Activated naive CD8-positive, alpha-beta T cell treated with anti-CD3 and anti-CD28 coated beads, Interleukin-2, amount 10 ng/mL, durations not matched to agents 7 days and 5 days (primary cell): ENCODE results near the gene IGSF22. TPM values are rescaled to one million over a fixed set of nuclear protein-coding genes. Genes with fewer than 3 reads are reported as not detected.
A peak's percentile ranks its signal among the peaks of the same experiment; 100 is the strongest.
"Not testable (repeated sequence)": the region's sequence is repeated elsewhere in the genome, so short reads cannot be mapped to it uniquely, and the experiment has no call there.

Experiments used
- ATAC-seq: fragments of 150-1000 bp; cut with Tn5 transposase; one replicate; pipeline ENCODE4 v1.10.0; 2021; ENCODE audit warnings: low read depth, moderate library complexity
- POLR2A ChIA-PET: fragments of 350-600 bp; sonication (Branson Sonifier 250); formaldehyde crosslinking; loops from one replicate; lab custom pipeline; 2021; ENCODE audit warnings: antibody characterized with exemption; lab: Charles Lee
- DNase-seq: peaks from one replicate; pipeline ENCODE4 v3.0.0; 2021
- H3K27ac Mint-ChIP-seq: one replicate; pipeline ENCODE4 v1.8.0; 2022; ENCODE audit warnings: mild to moderate bottlenecking, mixed read lengths
- H3K27me3 Mint-ChIP-seq: one replicate; pipeline ENCODE4 v1.8.0; 2022; ENCODE audit warnings: mild to moderate bottlenecking, moderate library complexity, mixed read lengths
- H3K36me3 Mint-ChIP-seq: one replicate; pipeline ENCODE4 v1.8.0; 2021; ENCODE audit warnings: mild to moderate bottlenecking, mixed read lengths
- H3K4me1 Mint-ChIP-seq: one replicate; pipeline ENCODE4 v1.8.0; 2021; ENCODE audit warnings: mixed read lengths
- H3K4me3 Mint-ChIP-seq: one replicate; pipeline ENCODE4 v1.8.0; 2022; ENCODE audit warnings: mild to moderate bottlenecking, moderate library complexity, mixed read lengths
- H3K9me3 Mint-ChIP-seq: one replicate; pipeline ENCODE4 v1.8.0; 2021; ENCODE audit warnings: mixed read lengths
- total RNA-seq, 2 experiments: library from RNA; stranded (reverse); gene quantifications; one replicate each; pipeline ENCODE4 v1.2.3, GENCODE V29; 2021

Gene IGSF22
- total RNA-seq, 2 experiments from 2014 or later: 2.5 TPM

DNA sequence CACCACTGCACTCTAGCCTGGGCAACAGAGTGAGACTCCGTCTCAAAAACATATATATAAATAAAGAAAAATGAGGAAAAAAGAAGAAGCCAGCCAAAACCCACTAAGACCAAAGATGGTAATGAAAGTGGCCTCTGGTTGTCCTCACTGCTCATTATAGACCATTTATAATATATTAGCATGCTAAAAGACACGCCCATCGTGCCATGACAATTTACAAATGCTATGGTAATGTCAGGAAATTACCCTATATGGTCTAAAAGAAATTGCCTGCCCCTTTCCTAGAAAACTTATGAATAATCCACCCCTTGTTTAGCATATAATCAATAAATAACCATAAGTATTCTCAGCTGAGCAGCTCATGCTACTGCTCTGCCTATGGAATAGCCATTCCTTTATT is 43.5 kb downstream of the IGSF22 start:
- Mint-ChIP-seq H3K4me3 (no peak overlapping the region), H3K9me3 (no peaks in the 10 kb centered on the region), H3K27me3 (peaks cover 8% of the 10 kb centered on the region), H3K36me3 (peaks cover 2% of the 10 kb centered on the region), H3K4me1 (peaks cover 10% of the 10 kb centered on the region), H3K27ac (no peak overlapping the region)
- DNase-seq (no peak), ATAC-seq (no peak)
- POLR2A ChIA-PET: no interaction called here

GRCh38 chr11:18681949-18682348 is 44.0 kb downstream of the IGSF22 start:
- POLR2A ChIA-PET, H3K36me3 Mint-ChIP-seq, H3K9me3 Mint-ChIP-seq, ATAC-seq, DNase-seq, H3K27me3 Mint-ChIP-seq, H3K4me3 Mint-ChIP-seq, H3K27ac Mint-ChIP-seq: not testable (repeated sequence)
- peaks cover 11% of the 10 kb centered on the region for H3K4me1 Mint-ChIP-seq

- POLR2A ChIA-PET: interaction anchor here (1.3 kb wide), 1 partner anchor 21 kb away, joined by 4 read pairs; the partner anchor contains the start of gene TMEM86A
- peak overlapping the region; percentile 28 for H3K4me3 Mint-ChIP-seq
- H3K4me1 Mint-ChIP-seq: peaks cover 23% of the 10 kb centered on the region
- peaks cover 2% of the 10 kb centered on the region for H3K9me3 Mint-ChIP-seq
- peak overlapping the region; percentile 9 for H3K27ac Mint-ChIP-seq
- no peak for DNase-seq
- no peaks in the 10 kb centered on the region for H3K36me3 Mint-ChIP-seq
- peaks cover 1% of the 10 kb centered on the region for H3K27me3 Mint-ChIP-seq
- peak; percentile 74 for ATAC-seq
These were observed 48.4 kb downstream of the IGSF22 start for GRCh38 chr11:18677560-18677959.

GRCh38 chr11:18676803-18677202 is 49.2 kb downstream of the IGSF22 start:
- H3K4me3 Mint-ChIP-seq: no peak overlapping the region
- POLR2A ChIA-PET: interaction anchor here (0.6 to 1.3 kb wide), 2 partner anchors 22 to 139 kb away, joined by 4 read pairs; partner anchors contain the start of gene TMEM86A
- ATAC-seq: no peak
- peaks cover 1% of the 10 kb centered on the region for H3K27me3 Mint-ChIP-seq
- H3K9me3 Mint-ChIP-seq: peaks cover 2% of the 10 kb centered on the region
- no peak for DNase-seq
- peaks cover 26% of the 10 kb centered on the region for H3K4me1 Mint-ChIP-seq
- H3K27ac Mint-ChIP-seq: no peak overlapping the region
- no peaks in the 10 kb centered on the region for H3K36me3 Mint-ChIP-seq

GRCh38 chr11:18672209-18672608 is 53.8 kb downstream of the IGSF22 start:
- not testable (repeated sequence) for H3K9me3 Mint-ChIP-seq, H3K36me3 Mint-ChIP-seq, H3K27me3 Mint-ChIP-seq
- Mint-ChIP-seq H3K27ac (peak overlapping the region; percentile 97), H3K4me3 (peak overlapping the region; percentile 81), H3K4me1 (peaks cover 39% of the 10 kb centered on the region)
- ATAC-seq (peak; percentile 84), DNase-seq (peak; percentile 45)
- POLR2A ChIA-PET: interaction anchor here (1.2 kb wide), 1 partner anchor 39 kb away, joined by 8 read pairs; the partner anchor contains the start of gene SPTY2D1

- Mint-ChIP-seq H3K9me3 (peaks cover 3% of the 10 kb centered on the region), H3K4me1 (peaks cover 35% of the 10 kb centered on the region), H3K27ac (peak overlapping the region; percentile 62), H3K4me3 (peak overlapping the region; percentile 2), H3K27me3 (no peaks in the 10 kb centered on the region), H3K36me3 (no peaks in the 10 kb centered on the region)
- no peak for ATAC-seq
- no peak for DNase-seq
- POLR2A ChIA-PET: interaction anchor here (1.2 kb wide), 1 partner anchor 38 kb away, joined by 8 read pairs; the partner anchor contains the start of gene SPTY2D1
These were observed 54.7 kb downstream of the IGSF22 start for GRCh38 chr11:18671246-18671645.

DNA sequence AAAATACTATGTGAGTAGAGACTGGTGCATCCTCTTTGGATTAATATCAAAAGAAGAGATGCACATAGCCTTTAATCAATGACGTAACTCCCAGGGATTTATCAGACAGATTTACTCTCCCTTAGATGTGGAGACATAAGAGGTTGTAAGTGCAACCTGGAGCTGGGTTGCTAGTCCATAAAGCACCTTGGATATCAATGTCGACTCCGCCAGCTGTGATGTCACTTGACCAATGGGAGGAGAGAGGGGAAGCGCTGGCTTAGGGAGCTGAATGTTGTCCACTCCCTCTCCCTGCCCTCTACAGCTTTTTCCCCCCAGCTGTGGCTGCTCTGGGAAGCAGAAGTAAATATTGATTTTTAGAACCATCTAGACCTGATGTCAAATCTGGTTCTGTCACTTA is 56.3 kb downstream of the IGSF22 start:
- ATAC-seq (no peak), DNase-seq (no peak)
- peak overlapping the region; percentile 41 for H3K4me3 Mint-ChIP-seq
- H3K4me1 Mint-ChIP-seq: peaks cover 36% of the 10 kb centered on the region
- peaks cover 3% of the 10 kb centered on the region for H3K9me3 Mint-ChIP-seq
- H3K27me3 Mint-ChIP-seq: no peaks in the 10 kb centered on the region
- no peaks in the 10 kb centered on the region for H3K36me3 Mint-ChIP-seq
- H3K27ac Mint-ChIP-seq: peak overlapping the region; percentile 69
- POLR2A ChIA-PET: interaction anchor here (1.4 kb wide), 1 partner anchor 10 kb away, joined by 4 read pairs; no protein-coding TSS in a partner anchor

- H3K27me3 Mint-ChIP-seq: no peaks in the 10 kb centered on the region
- no peak for DNase-seq
- ATAC-seq: peak; percentile 8
- H3K9me3 Mint-ChIP-seq: peaks cover 3% of the 10 kb centered on the region
- POLR2A ChIA-PET: interaction anchor here (1.4 kb wide), 1 partner anchor 9 kb away, joined by 4 read pairs; no protein-coding TSS in a partner anchor
- H3K4me1 Mint-ChIP-seq: peaks cover 36% of the 10 kb centered on the region
- H3K4me3 Mint-ChIP-seq: peak overlapping the region; percentile 41
- H3K36me3 Mint-ChIP-seq: no peaks in the 10 kb centered on the region
- H3K27ac Mint-ChIP-seq: peak overlapping the region; percentile 69
These were observed 56.8 kb downstream of the IGSF22 start for GRCh38 chr11:18669219-18669596.

- no peak for DNase-seq
- H3K36me3 Mint-ChIP-seq: no peaks in the 10 kb centered on the region
- POLR2A ChIA-PET: no interaction called here
- H3K4me1 Mint-ChIP-seq: peaks cover 35% of the 10 kb centered on the region
- peaks cover 3% of the 10 kb centered on the region for H3K9me3 Mint-ChIP-seq
- no peak overlapping the region for H3K27ac Mint-ChIP-seq
- no peaks in the 10 kb centered on the region for H3K27me3 Mint-ChIP-seq
- H3K4me3 Mint-ChIP-seq: no peak overlapping the region
- no peak for ATAC-seq
These were observed 57.9 kb downstream of the IGSF22 start for GRCh38 chr11:18668131-18668530.

GRCh38 chr11:18665353-18665872 is 60.6 kb downstream of the IGSF22 start:
- H3K27ac Mint-ChIP-seq: peak overlapping the region; percentile 83
- ATAC-seq: peak; percentile 66
- POLR2A ChIA-PET: interaction anchor here (1.0 kb wide), 1 partner anchor 87 kb away, joined by 4 read pairs; no protein-coding TSS in a partner anchor
- not testable (repeated sequence) for H3K9me3 Mint-ChIP-seq, H3K36me3 Mint-ChIP-seq, DNase-seq, H3K27me3 Mint-ChIP-seq
- H3K4me1 Mint-ChIP-seq: peaks cover 24% of the 10 kb centered on the region
- H3K4me3 Mint-ChIP-seq: peak overlapping the region; percentile 74

DNA sequence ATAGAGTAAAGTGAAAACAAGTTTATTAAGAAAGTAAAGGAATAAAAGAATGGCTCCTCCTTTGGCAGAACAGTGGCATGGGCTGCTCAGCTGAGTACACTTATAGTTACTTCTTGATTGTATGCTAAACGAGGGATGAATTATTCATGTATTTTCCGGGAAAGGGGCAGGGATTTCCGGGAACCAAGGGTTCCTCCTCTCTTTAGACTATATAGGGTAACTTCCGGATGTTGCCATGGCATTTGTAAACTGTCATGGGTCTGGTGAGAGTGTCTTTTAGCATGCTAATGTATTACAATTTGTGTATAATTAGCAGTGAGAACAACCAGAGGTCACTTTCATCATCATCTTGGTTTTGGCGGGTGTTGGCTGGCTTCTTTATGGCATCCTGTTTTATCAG is 68.3 kb downstream of the IGSF22 start:
- Mint-ChIP-seq H3K27me3 (peaks cover 6% of the 10 kb centered on the region), H3K27ac (no peak overlapping the region), H3K9me3 (peaks cover 4% of the 10 kb centered on the region), H3K4me3 (no peak overlapping the region), H3K4me1 (peaks cover 2% of the 10 kb centered on the region), H3K36me3 (peaks cover 1% of the 10 kb centered on the region)
- POLR2A ChIA-PET: no interaction called here
- no peak for ATAC-seq
- no peak for DNase-seq

Other genes with a start within 250 kb of the IGSF22 start
- 10 to 100 TPM; 35.2 to 35.5 TPM for gene TSG101, start 199.2 kb downstream of the IGSF22 start, total RNA-seq
- 10 to 100 TPM; 16.4 to 16.5 TPM for gene UEVLD, start 137.5 kb downstream of the IGSF22 start, total RNA-seq
- gene MISFA, start 126.4 kb downstream of the IGSF22 start, total RNA-seq: 1 to 10 TPM; 1.4 to 2.2 TPM
- gene SPTY2D1, start 91.8 kb downstream of the IGSF22 start, total RNA-seq: 10 to 100 TPM; 27.8 to 27.9 TPM
- 1 to 10 TPM; 1.4 to 1.7 TPM for gene TMEM86A, start 27.4 kb downstream of the IGSF22 start, total RNA-seq
- gene PTPN5, start 65.6 kb upstream of the IGSF22 start, total RNA-seq: not detected
- not detected for gene MRGPRX1, start 213.2 kb upstream of the IGSF22 start, total RNA-seq